H1 (cell line): ENCODE results near the gene PMP22. TPM values are rescaled to one million over a fixed set of nuclear protein-coding genes. Genes with fewer than 3 reads are reported as not detected.

Source experiments
- CTCF ChIA-PET: fragments of 300-600 bp; sonication (Branson Sonifier 250); formaldehyde crosslinking; loops from one replicate; lab custom pipeline; 2021; ENCODE audit not compliant: partially characterized antibody; lab: Charles Lee
- POLR2A ChIA-PET: fragments of 300-600 bp; sonication (Branson Sonifier 250); formaldehyde crosslinking; loops from one replicate; lab custom pipeline; 2021; ENCODE audit warnings: inconsistent platforms; ENCODE audit not compliant: partially characterized antibody; lab: Charles Lee
- DNase-seq, 2 experiments: peaks; one replicate each; pipeline versions ENCODE4 v3.0.0 to v3.0.0-alpha.2; 2010 to 2022; ENCODE audit warnings: low spot score in 2 of 2, low read depth in 1 of 2, mixed read lengths in 1 of 2
- FAIRE-seq: peaks from 2 replicates; lab custom pipeline; 2011; peaks lifted over from hg19 to GRCh38; lab: Jason Lieb, UNC
- H2AFZ ChIP-seq: 2 replicates; pipeline ENCODE4 v1.8.1; 2012; ENCODE audit warnings: low read length, inconsistent platforms
- H2AK5ac ChIP-seq: 2 replicates; pipeline ENCODE4 v1.6.1; 2013; ENCODE audit warnings: low read depth, low read length
- H2BK120ac ChIP-seq: replicated peaks from 2 replicates; pipeline ENCODE3; 2013; ENCODE audit warnings: low read depth, low read length, inconsistent platforms
- H2BK12ac ChIP-seq: 2 replicates; pipeline ENCODE4 v1.6.1; 2013; ENCODE audit warnings: low read depth, low read length
- H2BK15ac ChIP-seq: 2 replicates; pipeline ENCODE4 v1.6.1; 2013; ENCODE audit warnings: low read length
- H2BK20ac ChIP-seq: 2 replicates; pipeline ENCODE4 v1.6.1; 2013; ENCODE audit warnings: low read length
- H2BK5ac ChIP-seq: 2 replicates; pipeline ENCODE4 v1.6.1; 2013; ENCODE audit warnings: low read depth, low read length
- H3K14ac ChIP-seq: 2 replicates; pipeline ENCODE4 v1.6.1; 2013; ENCODE audit warnings: inconsistent platforms; ENCODE audit not compliant: insufficient read length
- H3K18ac ChIP-seq: 2 replicates; pipeline ENCODE4 v1.6.1; 2013; ENCODE audit warnings: low read length; ENCODE audit errors: extremely low read depth
- H3K23ac ChIP-seq: 2 replicates; pipeline ENCODE4 v1.6.1; 2013; ENCODE audit warnings: inconsistent platforms; ENCODE audit not compliant: insufficient read length
- H3K23me2 ChIP-seq: 2 replicates; pipeline ENCODE4 v1.6.1; 2013; ENCODE audit warnings: low read depth, low read length
- H3K27ac ChIP-seq: 2 replicates; pipeline ENCODE4 v1.6.1; 2011; ENCODE audit warnings: low read depth, low read length, inconsistent platforms
- H3K27me3 ChIP-seq, 4 experiments: replicated peaks in 1 of 4; 1 replicate in 1 of 4; 2 replicates in 3 of 4; pipeline versions ENCODE4 v1.6.1 to v1.8.1; 2011 to 2013; ENCODE audit warnings: low read length in 3 of 4, mild to moderate bottlenecking in 3 of 4, inconsistent platforms in 2 of 4, mixed read lengths in 2 of 4, moderate library complexity in 1 of 4; ENCODE audit not compliant: control insufficient read depth in 3 of 4, insufficient read depth in 3 of 4; ENCODE audit errors: extremely low read depth in 1 of 4
- H3K36me3 ChIP-seq, 4 experiments: 2 replicates each; pipeline versions ENCODE4 v1.6.1 to v1.8.1; 2011 to 2013; ENCODE audit warnings: mild to moderate bottlenecking in 4 of 4, low read length in 3 of 4, moderate library complexity in 2 of 4, control low read depth in 1 of 4, inconsistent platforms in 1 of 4; ENCODE audit not compliant: insufficient read depth in 4 of 4, control insufficient read depth in 2 of 4
- H3K4ac ChIP-seq: replicated peaks from 2 replicates; pipeline ENCODE3; 2013; ENCODE audit warnings: low read length, low read depth, mixed read lengths, inconsistent platforms; ENCODE audit not compliant: insufficient read length
- H3K4me1 ChIP-seq, 4 experiments: replicated peaks in 1 of 4; 1 replicate in 1 of 4; 2 replicates in 3 of 4; pipeline versions ENCODE4 v1.6.1 to v1.8.1; 2011 to 2013; ENCODE audit warnings: low read length in 3 of 4, inconsistent platforms in 2 of 4, mixed read lengths in 1 of 4; ENCODE audit not compliant: insufficient read depth in 4 of 4, control insufficient read depth in 3 of 4
- H3K4me2 ChIP-seq, 2 experiments: 2 replicates each; pipeline versions ENCODE4 v1.6.1 to v1.8.1; 2011 to 2013; ENCODE audit warnings: low read depth in 2 of 2, low read length in 2 of 2, control low read depth in 1 of 2, inconsistent platforms in 1 of 2, mild to moderate bottlenecking in 1 of 2; ENCODE audit not compliant: insufficient read depth in 1 of 2
- H3K4me3 ChIP-seq, 4 experiments: fragments of 200-600, 300-600 bp in 1 of 4; sonication (generic), shearing (Covaris generic), sonication (Bioruptor Twin) in 1 of 4; 2 replicates each; pipeline versions ENCODE4 v1.5.1 to v1.8.1; 2011 to 2016; ENCODE audit warnings: low read length in 4 of 4, low read depth in 3 of 4, control low read depth in 2 of 4, inconsistent platforms in 2 of 4, mild to moderate bottlenecking in 2 of 4, mixed read lengths in 1 of 4, moderate library complexity in 1 of 4; ENCODE audit not compliant: insufficient read depth in 2 of 4; ENCODE audit errors: extremely low read depth in 1 of 4
- H3K56ac ChIP-seq: replicated peaks from 2 replicates; pipeline ENCODE3; 2013; ENCODE audit warnings: low read depth, mild to moderate bottlenecking, mixed read lengths, low read length, inconsistent platforms; ENCODE audit not compliant: insufficient read length
- H3K79me1 ChIP-seq: 2 replicates; pipeline ENCODE4 v1.6.1; 2013; ENCODE audit warnings: low read depth, low read length, control low read depth
- H3K79me2 ChIP-seq, 2 experiments: 2 replicates each; pipeline versions ENCODE4 v1.6.1 to v1.8.1; 2012 to 2013; ENCODE audit warnings: low read length in 2 of 2, mild to moderate bottlenecking in 2 of 2, inconsistent platforms in 1 of 2; ENCODE audit not compliant: insufficient read depth in 2 of 2, control insufficient read depth in 1 of 2
- H3K9ac ChIP-seq, 4 experiments: replicated peaks in 1 of 4; 1 replicate in 1 of 4; 2 replicates in 3 of 4; pipeline versions ENCODE4 v1.6.1 to v1.8.1; 2011 to 2013; ENCODE audit warnings: low read depth in 3 of 4, low read length in 3 of 4, control low read depth in 2 of 4, mild to moderate bottlenecking in 2 of 4, moderate library complexity in 2 of 4, inconsistent platforms in 1 of 4; ENCODE audit errors: extremely low read depth in 1 of 4
- H3K9me3 ChIP-seq, 2 experiments: 2 replicates each; pipeline versions ENCODE4 v1.6.1 to v1.8.1; 2012 to 2013; ENCODE audit warnings: mild to moderate bottlenecking in 2 of 2, moderate library complexity in 2 of 2, control low read depth in 1 of 2, inconsistent platforms in 1 of 2, low read depth in 1 of 2, low read length in 1 of 2, mixed read lengths in 1 of 2; ENCODE audit not compliant: insufficient read depth in 2 of 2
- H4K20me1 ChIP-seq, 2 experiments: replicated peaks in 1 of 2; 2 replicates each; pipeline versions ENCODE3 to v1.8.1; 2011 to 2013; ENCODE audit warnings: inconsistent platforms in 2 of 2, low read length in 2 of 2, mild to moderate bottlenecking in 1 of 2; ENCODE audit not compliant: insufficient read depth in 2 of 2, control insufficient read depth in 1 of 2
- H4K5ac ChIP-seq: 2 replicates; pipeline ENCODE4 v1.6.1; 2013; ENCODE audit warnings: low read length, low read depth, mixed read lengths, inconsistent platforms; ENCODE audit not compliant: insufficient read length
- H4K8ac ChIP-seq: 2 replicates; pipeline ENCODE4 v1.8.0; 2013; ENCODE audit warnings: mild to moderate bottlenecking, moderate library complexity, low read length, inconsistent platforms; ENCODE audit not compliant: insufficient read depth; ENCODE audit errors: extremely low read depth
- H4K91ac ChIP-seq: replicated peaks from 2 replicates; pipeline ENCODE3; 2013; ENCODE audit warnings: low read length, mixed read lengths, inconsistent platforms; ENCODE audit not compliant: insufficient read length
- JUN ChIP-seq: IDR thresholded peaks from 2 replicates; pipeline ENCODE4 v1.6.1; 2011; ENCODE audit warnings: low read depth, mild to moderate bottlenecking, improper control_type of control experiment, low read length
- KDM5A ChIP-seq: fragments of 200-600 bp; IDR thresholded peaks from 2 replicates; pipeline ENCODE4 v1.7.1; 2012; ENCODE audit warnings: mild to moderate bottlenecking, low read length, inconsistent platforms, mixed read lengths
- NANOG ChIP-seq: IDR thresholded peaks from 2 replicates; pipeline ENCODE4 v1.6.1; 2011; ENCODE audit warnings: low read length, low read depth, mild to moderate bottlenecking, inconsistent platforms; ENCODE audit not compliant: insufficient read depth, poor library complexity, severe bottlenecking
- SAP30 ChIP-seq: fragments of 300-600 bp; sonication (generic); IDR thresholded peaks from 2 replicates; pipeline ENCODE4 v1.7.1; 2012; ENCODE audit warnings: low read length, moderate library complexity, mild to moderate bottlenecking, inconsistent platforms; ENCODE audit not compliant: insufficient read depth, insufficient replicate concordance
- SIN3A ChIP-seq, 2 experiments: IDR thresholded peaks in 1 of 2; conservative IDR thresholded peaks in 1 of 2; 2 replicates each; pipeline ENCODE4 v1.6.1; 2011 to 2012; ENCODE audit warnings: low read length in 2 of 2, improper control_type of control experiment in 1 of 2, low read depth in 1 of 2, mild to moderate bottlenecking in 1 of 2
- SP4 ChIP-seq: IDR thresholded peaks from 2 replicates; pipeline ENCODE4 v1.6.1; 2012; ENCODE audit warnings: low read length, inconsistent platforms
- TCF12 ChIP-seq: IDR thresholded peaks from 2 replicates; pipeline ENCODE4 v1.6.1; 2011; ENCODE audit warnings: low read depth, mild to moderate bottlenecking, low read length
- WGBS, 2 experiments: shearing (Covaris generic) in 1 of 2; methylation state at CpG; one replicate each; pipeline versions ENCODE4 v1.1.6 to v1.1.7; 2013 to 2015; ENCODE audit warnings: low lambda C conversion rate in 2 of 2, mixed read lengths in 2 of 2, inconsistent platforms in 1 of 2, low coverage in 1 of 2, missing lambda C conversion rate in 1 of 2; ENCODE audit not compliant: insufficient replicate concordance in 2 of 2, insufficient coverage in 1 of 2, insufficient read length in 1 of 2; ENCODE audit errors: extremely low coverage in 1 of 2, missing lambda C conversion rate in 1 of 2; 5-methylcytosine and 5-hydroxymethylcytosine counted together
- polyA plus RNA-seq, 7 experiments: library from polyadenylated mRNA; depleted of rRNA in 3 of 7; stranded (reverse) in 5 of 7; unstranded in 2 of 7; fragments of >200 nt in 5 of 7; fragments of 200-250 nt in 2 of 7; gene quantifications; 1 replicate in 5 of 7; 2 replicates in 1 of 7; 4 replicates in 1 of 7; pipeline versions ENCODE4 v1.2.1 to v1.2.3, GENCODE V29; 2011 to 2013; ENCODE audit warnings: missing spikeins in 2 of 7, mixed read lengths in 2 of 7
- total RNA-seq: library from RNA; stranded (reverse); fragmentation: NEBNext Ultra II Directional; extraction: Animal tissue kit (Norgen Biotek cat#: 25700); gene quantifications from 2 replicates; pipeline ENCODE4 v1.2.1, GENCODE V29; 2021
- TF ChIP-seq, protein P1 (sequence below), 3 experiments: IDR thresholded peaks; 1 replicate in 2 of 3; 2 replicates in 1 of 3; pipeline versions ENCODE4 v1.5.1 to v1.6.1; 2011; ENCODE audit warnings: low read length in 3 of 3, mild to moderate bottlenecking in 3 of 3, inconsistent platforms in 2 of 3, low read depth in 1 of 3, moderate library complexity in 1 of 3; ENCODE audit not compliant: insufficient read depth in 1 of 3; ENCODE audit errors: control extremely low read depth in 1 of 3

Gene PMP22
- total and polyA plus RNA-seq, 2 of the 8 experiments (the other 6 are each of a cell fraction or from before 2014, with no cell fraction given), result 0.84 to 4.9 TPM

DNA sequence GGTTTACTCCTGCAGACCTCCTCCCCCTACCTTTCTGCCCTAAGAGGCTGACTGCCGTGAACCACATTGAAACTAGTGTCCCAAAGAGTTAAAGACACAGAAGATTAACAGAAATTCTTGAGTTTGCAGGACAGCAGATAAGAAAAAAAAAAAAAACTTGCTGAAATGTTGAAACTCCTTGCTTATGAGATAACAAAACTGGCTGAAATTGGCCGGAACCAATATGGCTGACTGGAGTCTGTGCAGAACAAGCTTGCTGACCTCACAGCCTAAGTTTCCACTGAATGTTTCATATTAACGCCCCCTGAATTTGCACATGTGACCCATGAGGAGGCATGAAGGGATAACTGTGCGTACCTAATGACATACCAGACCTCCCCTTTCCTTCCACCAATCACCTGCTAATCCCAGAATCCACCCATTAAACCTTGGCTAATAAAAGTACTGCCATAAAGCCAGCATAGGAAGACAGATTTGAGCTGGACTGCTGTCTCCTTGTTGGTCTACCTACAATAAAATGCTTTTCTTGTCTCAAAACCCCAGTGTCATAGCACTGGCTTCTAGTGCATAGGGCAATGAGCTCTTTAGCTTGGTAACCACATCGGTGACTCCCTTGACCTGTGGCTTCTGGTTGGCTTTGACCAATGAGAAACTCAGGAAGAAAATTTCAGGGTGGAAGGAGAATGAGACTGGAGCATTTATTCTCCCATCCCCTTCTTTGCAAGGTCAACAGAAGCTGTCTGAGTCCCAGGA lies 80.1 kb downstream of the PMP22 start:
- Histone ChIP-seq H2BK5ac (no peak overlapping the region), H3K27ac (no peak overlapping the region)
- CTCF ChIA-PET, result interaction anchor here (0.9 to 1.6 kb wide), 3 partner anchors 14 to 258 kb away, joined by 3 to 6 read pairs (median 3); no protein-coding TSS in a partner anchor

More for the DNA sequence above, 80.1 kb downstream of the PMP22 start:
- Histone ChIP-seq H3K9me3 (no peaks in the 10 kb centered on the region), H3K27me3 (no peaks in the 10 kb centered on the region), H2BK120ac (no peak overlapping the region), H2BK15ac (no peak overlapping the region), H3K23ac (no peak overlapping the region), H4K91ac (no peak overlapping the region), H3K4me1 (peaks cover 0 to 4% (median 1%) of the 10 kb centered on the region in 4 experiments; a peak in 5 of 7 replicates), H2AK5ac (no peak overlapping the region), H4K8ac (no peak overlapping the region), H3K9ac (no peak overlapping the region), H3K79me1 (no peaks in the 10 kb centered on the region), H2AFZ (no peak overlapping the region), H3K14ac (no peak overlapping the region), H4K5ac (no peak overlapping the region), H2BK20ac (no peak overlapping the region), H3K4me2 (no peak overlapping the region), H3K23me2 (no peaks in the 10 kb centered on the region), H3K36me3 (no peaks in the 10 kb centered on the region), H3K79me2 (no peaks in the 10 kb centered on the region), H3K4me3 (no peak overlapping the region), H4K20me1 (no peaks in the 10 kb centered on the region), H3K56ac (no peak overlapping the region), H2BK12ac (no peak overlapping the region), H3K4ac (no peak overlapping the region), H3K18ac (no peak overlapping the region)
- DNase-seq, result no peak
- POLR2A ChIA-PET, result interaction anchor here (0.7 kb wide), 1 partner anchor 332 kb away, joined by 3 read pairs; no protein-coding TSS in a partner anchor
- TF ChIP-seq KDM5A (no peak), SP4 (no peak), JUN (no peak), SIN3A (conservative IDR thresholded peaks at IDR 0.05 in 1 of 2, IDR thresholded peaks at IDR 0.05 in 1 of 2; ENCODE audit: low read depth in 1 of 2, low read length in 2 of 2) (no peak), SAP30 (no peak), NANOG (no peak), TCF12 (no peak)
- TF ChIP-seq, protein P1, sequence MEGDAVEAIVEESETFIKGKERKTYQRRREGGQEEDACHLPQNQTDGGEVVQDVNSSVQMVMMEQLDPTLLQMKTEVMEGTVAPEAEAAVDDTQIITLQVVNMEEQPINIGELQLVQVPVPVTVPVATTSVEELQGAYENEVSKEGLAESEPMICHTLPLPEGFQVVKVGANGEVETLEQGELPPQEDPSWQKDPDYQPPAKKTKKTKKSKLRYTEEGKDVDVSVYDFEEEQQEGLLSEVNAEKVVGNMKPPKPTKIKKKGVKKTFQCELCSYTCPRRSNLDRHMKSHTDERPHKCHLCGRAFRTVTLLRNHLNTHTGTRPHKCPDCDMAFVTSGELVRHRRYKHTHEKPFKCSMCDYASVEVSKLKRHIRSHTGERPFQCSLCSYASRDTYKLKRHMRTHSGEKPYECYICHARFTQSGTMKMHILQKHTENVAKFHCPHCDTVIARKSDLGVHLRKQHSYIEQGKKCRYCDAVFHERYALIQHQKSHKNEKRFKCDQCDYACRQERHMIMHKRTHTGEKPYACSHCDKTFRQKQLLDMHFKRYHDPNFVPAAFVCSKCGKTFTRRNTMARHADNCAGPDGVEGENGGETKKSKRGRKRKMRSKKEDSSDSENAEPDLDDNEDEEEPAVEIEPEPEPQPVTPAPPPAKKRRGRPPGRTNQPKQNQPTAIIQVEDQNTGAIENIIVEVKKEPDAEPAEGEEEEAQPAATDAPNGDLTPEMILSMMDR (IDR thresholded peaks at IDR 0.05; ENCODE audit: control extremely low read depth in 1 of 3, insufficient read depth in 1 of 3, low read depth in 1 of 3, low read length in 3 of 3), result no peak
- WGBS, 2 experiments, result 96% methylated on average over 5 of the region's 5 CpGs; no CpG with 5 or more reads in 1 of the 2 experiments
- no peak for FAIRE-seq
